Ishikawa (cell line): ENCODE data around the gene IL18BP.

Experiments
- CEBPB ChIP-seq: IDR thresholded peaks from 2 replicates; pipeline ENCODE4 v1.6.1; 2012
- CREB1 ChIP-seq: IDR thresholded peaks from 2 replicates; pipeline ENCODE4 v1.6.1; 2012; ENCODE audit warnings: low read depth
- EGR1 ChIP-seq: IDR thresholded peaks from 2 replicates; pipeline ENCODE4 v1.6.1; 2012
- EP300 ChIP-seq: IDR thresholded peaks from 2 replicates; pipeline ENCODE4 v1.6.1; 2012; ENCODE audit warnings: borderline replicate concordance
- FOXM1 ChIP-seq: IDR thresholded peaks from 2 replicates; pipeline ENCODE4 v1.6.1; 2012; ENCODE audit warnings: low read depth, borderline replicate concordance
- MAX ChIP-seq: IDR thresholded peaks from 2 replicates; pipeline ENCODE4 v1.6.1; 2012
- NFIC ChIP-seq: IDR thresholded peaks from 2 replicates; pipeline ENCODE4 v1.6.1; 2012
- RAD21 ChIP-seq: IDR thresholded peaks from 2 replicates; pipeline ENCODE4 v1.6.1; 2012; ENCODE audit warnings: low read depth
- REST ChIP-seq: IDR thresholded peaks from 2 replicates; pipeline ENCODE4 v1.6.1; 2012; ENCODE audit warnings: low read depth, mild to moderate bottlenecking
- TAF1 ChIP-seq: IDR thresholded peaks from 2 replicates; pipeline ENCODE4 v1.6.1; 2012; ENCODE audit warnings: low read depth, mild to moderate bottlenecking
- TCF12 ChIP-seq: IDR thresholded peaks from 2 replicates; pipeline ENCODE4 v1.6.1; 2012; ENCODE audit warnings: low read depth
- TEAD4 ChIP-seq: IDR thresholded peaks from 2 replicates; pipeline ENCODE4 v1.6.1; 2012
- USF1 ChIP-seq: IDR thresholded peaks from 2 replicates; pipeline ENCODE4 v1.6.1; 2012
- YY1 ChIP-seq: IDR thresholded peaks from 2 replicates; pipeline ENCODE4 v1.6.1; 2012; ENCODE audit warnings: low read depth
- ZBTB7A ChIP-seq: IDR thresholded peaks from 2 replicates; pipeline ENCODE4 v1.6.1; 2012; ENCODE audit warnings: low read depth

The IL18BP gene

GRCh38 chr11:72000202-72000867 is 1.6 kb downstream of the IL18BP start:
- TF ChIP-seq ZBTB7A: no peak
- TF ChIP-seq CEBPB: no peak
- TF ChIP-seq FOXM1: no peak
- no peak for TF ChIP-seq TAF1
- no peak for TF ChIP-seq RAD21

GRCh38 chr11:72001285-72001684 is 2.6 kb downstream of the IL18BP start:
- TF ChIP-seq YY1: no peak
- no peak for TF ChIP-seq CEBPB
- TF ChIP-seq EP300: no peak
- no peak for TF ChIP-seq TCF12
- TF ChIP-seq TAF1: no peak
- no peak for TF ChIP-seq EGR1
- TF ChIP-seq USF1: no peak
- no peak for TF ChIP-seq REST
- no peak for TF ChIP-seq FOXM1
- TF ChIP-seq CREB1: no peak
- TF ChIP-seq RAD21: no peak
- no peak for TF ChIP-seq TEAD4
- TF ChIP-seq NFIC: no peak
- TF ChIP-seq MAX: no peak
- TF ChIP-seq ZBTB7A: no peak

GRCh38 chr11:72001834-72002591 is 3.3 kb downstream of the IL18BP start:
- TF ChIP-seq CEBPB (no peak), USF1 (no peak), REST (no peak), TAF1 (no peak), FOXM1 (no peak)

GRCh38 chr11:72002841-72003775 is 4.4 kb downstream of the IL18BP start:
- TF ChIP-seq EGR1 (no peak), RAD21 (no peak), CEBPB (no peak), NFIC (no peak), FOXM1 (no peak), CREB1 (no peak)

GRCh38 chr11:72003776-72004171 is 5.1 kb downstream of the IL18BP start:
- no peak for TF ChIP-seq NFIC
